SK-N-MC (cell line): ENCODE results near the gene PTGIS.

Experiments
- DNase-seq: peaks from one replicate; pipeline ENCODE4 v3.0.0-alpha.2; 2011; ENCODE audit warnings: low read depth, low spot score
- H3K27ac ChIP-seq: fragments of 200-600 bp; sonication (generic); 2 replicates; pipeline ENCODE4 v1.5.1; 2016; ENCODE audit warnings: mixed run types
- H3K36me3 ChIP-seq: fragments of 200-600 bp; sonication (generic); 2 replicates; pipeline ENCODE4 v1.6.1; 2017; ENCODE audit warnings: antibody characterized with exemption, low read length, mixed read lengths; ENCODE audit not compliant: insufficient read depth
- H3K4me3 ChIP-seq: fragments of 200-600 bp; sonication (generic); 2 replicates; pipeline ENCODE4 v1.5.1; 2016
- H3K9ac ChIP-seq: fragments of 200-600 bp; sonication (generic); 2 replicates; pipeline ENCODE4 v1.8.0; 2017; ENCODE audit warnings: mixed run types, mixed read lengths; ENCODE audit not compliant: insufficient read length
- H3K9me3 ChIP-seq: fragments of 200-600 bp; sonication (generic); 2 replicates; pipeline ENCODE4 v1.6.1; 2017; ENCODE audit warnings: low read depth, mild to moderate bottlenecking, antibody characterized with exemption, low read length, moderate library complexity, mixed read lengths
- EZH2 ChIP-seq: fragments of 200-600 bp; sonication (generic); IDR thresholded peaks from one replicate; pipeline ENCODE4 v1.6.1; 2017; ENCODE audit warnings: antibody characterized with exemption
- FOXP2 ChIP-seq: optimal IDR thresholded peaks from 2 replicates; pipeline ENCODE3; 2011; ENCODE audit warnings: mild to moderate bottlenecking, moderate library complexity; ENCODE audit not compliant: insufficient read depth; ENCODE audit errors: extremely low read length, control extremely low read depth
- POLR2AphosphoS5 ChIP-seq: IDR thresholded peaks from 2 replicates; pipeline ENCODE4 v1.6.1; 2012; ENCODE audit warnings: mild to moderate bottlenecking, low read depth, low read length, borderline replicate concordance

PTGIS gene

DNA sequence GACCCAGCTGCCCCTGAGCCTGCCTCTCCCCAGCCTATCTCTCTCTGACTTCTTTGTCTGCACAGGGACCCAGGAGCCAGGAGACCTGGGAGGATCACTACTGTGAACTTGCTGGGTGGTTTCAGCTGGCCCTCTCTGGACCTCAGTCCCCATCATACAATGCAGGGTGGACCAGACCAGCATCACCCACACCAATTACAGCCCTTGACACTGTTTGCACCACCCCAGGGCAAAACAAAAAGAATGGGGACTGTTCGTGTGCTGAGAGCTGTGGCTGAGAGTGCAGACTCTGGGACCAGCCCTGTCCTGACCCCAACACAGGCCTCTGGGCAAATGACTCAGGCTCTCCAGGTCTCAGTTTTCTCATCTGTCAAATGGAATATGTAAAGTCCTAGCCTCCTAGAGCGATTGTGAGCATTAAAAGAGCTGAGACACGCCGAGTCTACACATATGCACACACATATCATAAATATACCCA, 25.4 kb downstream of the PTGIS start:
- Histone ChIP-seq H3K27ac (no peak overlapping the region), H3K9ac (no peak overlapping the region), H3K9me3 (no peaks in the 10 kb centered on the region), H3K36me3 (no peaks in the 10 kb centered on the region), H3K4me3 (no peak overlapping the region)
- TF ChIP-seq EZH2 (no peak), POLR2AphosphoS5 (no peak), FOXP2 (no peak)
- no peak for DNase-seq

- peak; percentile 34 for DNase-seq
- no peak for TF ChIP-seq FOXP2
- TF ChIP-seq EZH2: no peak
- TF ChIP-seq POLR2AphosphoS5: no peak
- H3K4me3 ChIP-seq: no peak overlapping the region
- H3K27ac ChIP-seq: no peak overlapping the region
- H3K9me3 ChIP-seq: no peaks in the 10 kb centered on the region
- H3K9ac ChIP-seq: no peak overlapping the region
- H3K36me3 ChIP-seq: no peaks in the 10 kb centered on the region
These were observed 26.0 kb downstream of the PTGIS start for GRCh38 chr20:49541733-49542513.

DNA sequence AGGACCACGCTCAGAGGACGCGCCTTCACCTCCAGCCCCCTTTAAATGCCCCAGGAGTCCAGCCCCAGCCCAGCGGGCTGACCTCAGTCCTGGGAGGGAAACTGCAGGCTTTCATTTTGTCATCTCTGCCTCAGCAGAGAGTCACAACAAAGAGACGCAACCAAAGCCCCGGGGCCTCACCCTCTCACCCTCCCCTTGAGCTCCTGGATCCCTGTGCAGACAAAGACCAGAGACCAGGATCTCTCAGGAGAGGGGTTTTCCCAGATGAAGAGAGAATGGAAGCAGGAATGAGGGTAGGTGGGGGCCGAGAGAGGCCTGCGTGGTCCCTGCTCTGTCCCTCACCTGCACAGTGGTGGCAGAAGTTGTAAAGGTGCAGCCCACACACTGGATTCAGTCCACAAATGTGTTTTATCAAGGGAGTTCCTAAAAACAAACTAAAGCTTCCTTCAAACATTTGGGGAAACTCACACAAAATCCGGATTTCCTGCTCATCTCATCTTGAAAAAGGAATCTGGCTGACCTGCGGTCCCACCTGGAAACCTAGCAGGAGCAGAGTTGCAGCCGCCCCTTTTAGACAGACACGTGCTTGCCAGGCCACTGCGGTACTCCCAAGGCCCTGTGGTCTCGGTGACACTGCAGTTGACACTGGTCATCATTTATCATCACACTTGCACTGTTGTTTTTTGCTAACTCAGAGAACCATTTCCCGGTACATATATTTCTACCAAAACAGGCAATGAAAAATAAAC, 27.1 kb downstream of the PTGIS start:
- H3K9ac ChIP-seq: no peak overlapping the region
- no peak overlapping the region for H3K4me3 ChIP-seq
- no peak for DNase-seq
- no peaks in the 10 kb centered on the region for H3K36me3 ChIP-seq
- H3K27ac ChIP-seq: no peak overlapping the region
- TF ChIP-seq FOXP2 (no peak), EZH2 (no peak), POLR2AphosphoS5 (no peak)
- no peaks in the 10 kb centered on the region for H3K9me3 ChIP-seq

DNA sequence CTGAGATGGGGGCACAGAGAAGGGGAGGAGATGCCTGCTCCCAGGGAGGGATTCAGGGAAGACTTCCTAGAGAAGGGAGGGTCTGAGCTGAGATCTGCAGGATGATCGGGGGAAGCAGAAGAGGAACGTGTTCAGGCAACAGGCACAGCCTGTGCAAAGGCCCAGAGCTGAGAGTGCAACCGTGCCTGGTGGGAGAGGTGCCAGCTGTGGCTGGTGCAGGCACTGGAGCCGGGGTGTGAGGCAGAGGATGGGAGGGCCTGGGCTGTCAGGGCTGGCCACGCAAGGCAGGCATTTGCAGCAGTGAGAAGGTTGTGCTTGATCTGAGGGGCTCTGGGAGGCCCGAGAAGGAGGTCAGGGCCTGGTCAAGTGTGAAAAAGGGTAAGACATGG, 27.7 kb downstream of the PTGIS start:
- no peak overlapping the region for H3K27ac ChIP-seq
- no peaks in the 10 kb centered on the region for H3K9me3 ChIP-seq
- TF ChIP-seq FOXP2 (no peak), EZH2 (no peak), POLR2AphosphoS5 (no peak)
- H3K4me3 ChIP-seq: no peak overlapping the region
- no peak for DNase-seq
- no peak overlapping the region for H3K9ac ChIP-seq
- no peaks in the 10 kb centered on the region for H3K36me3 ChIP-seq

GRCh38 chr20:49539481-49540231, 28.3 kb downstream of the PTGIS start:
- no peak for TF ChIP-seq POLR2AphosphoS5
- TF ChIP-seq EZH2: no peak
- TF ChIP-seq FOXP2: no peak
- Histone ChIP-seq H3K9ac (no peak overlapping the region), H3K4me3 (no peak overlapping the region), H3K27ac (no peak overlapping the region), H3K36me3 (no peaks in the 10 kb centered on the region), H3K9me3 (no peaks in the 10 kb centered on the region)
- DNase-seq: no peak

- DNase-seq: no peak
- no peak overlapping the region for H3K4me3 ChIP-seq
- TF ChIP-seq EZH2 (no peak), POLR2AphosphoS5 (no peak), FOXP2 (no peak)
- no peak overlapping the region for H3K27ac ChIP-seq
- H3K9ac ChIP-seq: no peak overlapping the region
- H3K9me3 ChIP-seq: no peaks in the 10 kb centered on the region
- no peaks in the 10 kb centered on the region for H3K36me3 ChIP-seq
These were observed 29.0 kb downstream of the PTGIS start for GRCh38 chr20:49538950-49539349.

GRCh38 chr20:49534255-49534712, 33.7 kb downstream of the PTGIS start:
- H3K27ac ChIP-seq: no peak overlapping the region
- no peaks in the 10 kb centered on the region for H3K36me3 ChIP-seq
- H3K4me3 ChIP-seq: no peak overlapping the region
- H3K9ac ChIP-seq: no peak overlapping the region
- no peak for TF ChIP-seq EZH2
- DNase-seq: no peak
- no peaks in the 10 kb centered on the region for H3K9me3 ChIP-seq
